CD14-positive monocyte (primary cell): Measurements from ENCODE around the gene LDLRAD4. TPM values are rescaled to one million over a fixed set of nuclear protein-coding genes. Genes with fewer than 3 reads are reported as not detected.

Experiments used
- DNase-seq, 3 donors: peaks; one replicate each; pipeline ENCODE4 v3.0.0-alpha.2; 2011 to 2022
- H2AFZ ChIP-seq: 2 replicates; pipeline ENCODE4 v1.6.0; 2012; ENCODE audit warnings: mild to moderate bottlenecking, low read depth, low read length, inconsistent platforms; ENCODE audit not compliant: insufficient read depth, poor library complexity, severe bottlenecking
- H3K27ac ChIP-seq, 2 donors: 1 replicate in 1 of 2; 2 replicates in 1 of 2; pipeline ENCODE4 v1.5.1; 2012 to 2013; ENCODE audit warnings: low read length in 2 of 2, control low read depth in 1 of 2, inconsistent platforms in 1 of 2, low read depth in 1 of 2, mild to moderate bottlenecking in 1 of 2
- H3K27me3 ChIP-seq, 2 donors: one replicate each; pipeline versions ENCODE4 v1.6.0 to v1.6.1; 2011 to 2013; ENCODE audit warnings: low read length in 2 of 2; ENCODE audit not compliant: control insufficient read depth in 2 of 2, insufficient read depth in 2 of 2
- H3K36me3 ChIP-seq, 2 donors: replicated peaks in 1 of 2; 1 replicate in 1 of 2; 2 replicates in 1 of 2; pipeline versions ENCODE4 v1.5.1 to v1.6.1; 2012 to 2013; ENCODE audit warnings: low read length in 2 of 2, control low read depth in 1 of 2, inconsistent platforms in 1 of 2, mild to moderate bottlenecking in 1 of 2; ENCODE audit not compliant: insufficient read depth in 2 of 2, control insufficient read depth in 1 of 2
- H3K4me1 ChIP-seq, 2 donors: 1 replicate in 1 of 2; 2 replicates in 1 of 2; pipeline versions ENCODE4 v1.5.1 to v1.6.1; 2012 to 2013; ENCODE audit warnings: low read length in 2 of 2, control low read depth in 1 of 2, inconsistent platforms in 1 of 2, mild to moderate bottlenecking in 1 of 2, moderate library complexity in 1 of 2; ENCODE audit not compliant: insufficient read depth in 2 of 2, control insufficient read depth in 1 of 2
- H3K4me2 ChIP-seq: replicated peaks from 2 replicates; pipeline ENCODE3; 2012; ENCODE audit warnings: low read length, moderate library complexity, mild to moderate bottlenecking; ENCODE audit not compliant: poor library complexity, severe bottlenecking; ENCODE audit errors: extremely low read depth
- H3K4me3 ChIP-seq, 3 experiments: fragments of 200-600 bp in 1 of 3; sonication (generic) in 1 of 3; replicated peaks in 1 of 3; 1 replicate in 2 of 3; 2 replicates in 1 of 3; pipeline ENCODE4 v1.5.1; 2011 to 2013; ENCODE audit warnings: low read length in 3 of 3, mild to moderate bottlenecking in 3 of 3, control low read depth in 2 of 3, low read depth in 2 of 3, inconsistent platforms in 1 of 3, moderate library complexity in 1 of 3
- H3K79me2 ChIP-seq: 2 replicates; pipeline ENCODE4 v1.6.0; 2012; ENCODE audit warnings: mild to moderate bottlenecking, control low read depth, inconsistent platforms, low read length, moderate library complexity; ENCODE audit not compliant: insufficient read depth
- H3K9ac ChIP-seq: 2 replicates; pipeline ENCODE4 v1.6.0; 2017; ENCODE audit warnings: low read length, mild to moderate bottlenecking; ENCODE audit not compliant: insufficient read depth, poor library complexity, severe bottlenecking
- H3K9me3 ChIP-seq, 2 donors: replicated peaks in 1 of 2; 1 replicate in 1 of 2; 2 replicates in 1 of 2; pipeline versions ENCODE4 v1.5.1 to v1.6.1; 2012 to 2013; ENCODE audit warnings: low read length in 2 of 2, control low read depth in 1 of 2; ENCODE audit not compliant: control insufficient read depth in 1 of 2, insufficient read depth in 1 of 2
- H4K20me1 ChIP-seq: 2 replicates; pipeline ENCODE4 v1.6.0; 2012; ENCODE audit warnings: mild to moderate bottlenecking, low read length, control low read depth, moderate library complexity; ENCODE audit not compliant: insufficient read depth
- H3K27ac Mint-ChIP-seq, 7 donors: one replicate each; pipeline ENCODE4 v1.8.0; 2020; ENCODE audit warnings: mild to moderate bottlenecking in 7 of 7, mixed read lengths in 7 of 7, moderate library complexity in 6 of 7, inconsistent platforms in 2 of 7
- H3K27me3 Mint-ChIP-seq, 3 donors: one replicate each; pipeline ENCODE4 v1.8.0; 2021 to 2022; ENCODE audit warnings: low read depth in 3 of 3, mild to moderate bottlenecking in 3 of 3, mixed read lengths in 3 of 3, moderate library complexity in 3 of 3, inconsistent platforms in 1 of 3
- H3K36me3 Mint-ChIP-seq, 2 donors: one replicate each; pipeline ENCODE4 v1.8.0; 2020; ENCODE audit warnings: mixed read lengths in 2 of 2, inconsistent platforms in 1 of 2, mild to moderate bottlenecking in 1 of 2
- H3K4me1 Mint-ChIP-seq: one replicate; pipeline ENCODE4 v1.8.0; 2020; ENCODE audit warnings: mild to moderate bottlenecking, mixed read lengths
- H3K4me3 Mint-ChIP-seq, 2 donors: one replicate each; pipeline ENCODE4 v1.8.0; 2020; ENCODE audit warnings: mild to moderate bottlenecking in 2 of 2, mixed read lengths in 2 of 2, moderate library complexity in 1 of 2
- H3K9me3 Mint-ChIP-seq, 7 donors: one replicate each; pipeline ENCODE4 v1.8.0; 2020 to 2022; ENCODE audit warnings: mixed read lengths in 7 of 7, mild to moderate bottlenecking in 6 of 7, moderate library complexity in 6 of 7, inconsistent platforms in 2 of 7
- WGBS: methylation state at CpG from one replicate; pipeline ENCODE4 v1.1.5; 2013; ENCODE audit warnings: missing lambda C conversion rate; ENCODE audit not compliant: insufficient coverage; 5-methylcytosine and 5-hydroxymethylcytosine counted together
- intact Hi-C, 2 donors: fragments of 100-400 bp; cut with micrococcal nuclease; formaldehyde crosslinking; loops; one replicate each; pipeline versions ENCODE4 v1.15.0 to v1.15.1; 2023
- polyA plus RNA-seq, 3 donors: library from polyadenylated mRNA; depleted of rRNA in 1 of 3; unstranded in 2 of 3; stranded (reverse) in 1 of 3; fragments of 300-500 nt in 2 of 3; fragments of >200 nt in 1 of 3; fragmentation: Illumina TruSeq in 2 of 3; gene quantifications; 1 replicate in 2 of 3; 2 replicates in 1 of 3; pipeline ENCODE4 v1.2.3, GENCODE V29; 2012 to 2021
- TF ChIP-seq, protein P1 (sequence below): fragments of 200-600 bp; IDR thresholded peaks from one replicate; pipeline ENCODE4 v1.8.0; 2022; ENCODE audit warnings: antibody characterized with exemption, mild to moderate bottlenecking

The LDLRAD4 gene
- polyA plus RNA-seq, 3 donors: 13.5 to 15.4 (median 13.8) TPM

GRCh38 chr18:13625355-13625754, 406.8 kb downstream of the LDLRAD4 start:
- Histone ChIP-seq H3K4me3 (no peak overlapping the region), H3K27ac (no peak overlapping the region), H3K79me2 (no peaks in the 10 kb centered on the region), H3K36me3 (no peaks in the 10 kb centered on the region), H3K4me2 (no peak overlapping the region), H4K20me1 (no peaks in the 10 kb centered on the region), H3K27me3 (no peaks in the 10 kb centered on the region), H3K4me1 (peaks cover 17 to 23% of the 10 kb centered on the region in 2 donors), H3K9me3 (no peaks in the 10 kb centered on the region), H2AFZ (no peak overlapping the region), H3K9ac (no peak overlapping the region)
- intact Hi-C loops: loop anchor here in 1 of 2 donors (2.0 to 10.0 kb wide), 3 partner anchors 67 to 411 kb away; partner anchors contain the start of gene LDLRAD4
- Mint-ChIP-seq H3K4me1 (peaks cover 20% of the 10 kb centered on the region), H3K4me3 (no peak overlapping the region), H3K27me3 (peaks cover 0 to 4% (median 2%) of the 10 kb centered on the region in 3 donors), H3K36me3 (peaks cover 20 to 31% of the 10 kb centered on the region in 2 donors), H3K9me3 (no peaks in the 10 kb centered on the region), H3K27ac (no peak overlapping the region)
- TF ChIP-seq, protein P1, sequence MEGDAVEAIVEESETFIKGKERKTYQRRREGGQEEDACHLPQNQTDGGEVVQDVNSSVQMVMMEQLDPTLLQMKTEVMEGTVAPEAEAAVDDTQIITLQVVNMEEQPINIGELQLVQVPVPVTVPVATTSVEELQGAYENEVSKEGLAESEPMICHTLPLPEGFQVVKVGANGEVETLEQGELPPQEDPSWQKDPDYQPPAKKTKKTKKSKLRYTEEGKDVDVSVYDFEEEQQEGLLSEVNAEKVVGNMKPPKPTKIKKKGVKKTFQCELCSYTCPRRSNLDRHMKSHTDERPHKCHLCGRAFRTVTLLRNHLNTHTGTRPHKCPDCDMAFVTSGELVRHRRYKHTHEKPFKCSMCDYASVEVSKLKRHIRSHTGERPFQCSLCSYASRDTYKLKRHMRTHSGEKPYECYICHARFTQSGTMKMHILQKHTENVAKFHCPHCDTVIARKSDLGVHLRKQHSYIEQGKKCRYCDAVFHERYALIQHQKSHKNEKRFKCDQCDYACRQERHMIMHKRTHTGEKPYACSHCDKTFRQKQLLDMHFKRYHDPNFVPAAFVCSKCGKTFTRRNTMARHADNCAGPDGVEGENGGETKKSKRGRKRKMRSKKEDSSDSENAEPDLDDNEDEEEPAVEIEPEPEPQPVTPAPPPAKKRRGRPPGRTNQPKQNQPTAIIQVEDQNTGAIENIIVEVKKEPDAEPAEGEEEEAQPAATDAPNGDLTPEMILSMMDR: no peak
- WGBS: 95% methylated on average over 6 of the region's 10 CpGs
- DNase-seq: no peak

GRCh38 chr18:13625843-13626543, 407.4 kb downstream of the LDLRAD4 start:
- WGBS: 100% methylated on average over 3 of the region's 8 CpGs
- peaks cover 22 to 30% of the 10 kb centered on the region in 2 donors for H3K36me3 Mint-ChIP-seq
- no peak overlapping the region for H3K4me3 ChIP-seq
- TF ChIP-seq, protein P1: no peak
- H4K20me1 ChIP-seq: no peaks in the 10 kb centered on the region
- H3K9me3 Mint-ChIP-seq: no peaks in the 10 kb centered on the region
- no peak overlapping the region for H3K27ac ChIP-seq
- H3K4me2 ChIP-seq: no peak overlapping the region
- no peak for DNase-seq
- H3K4me1 Mint-ChIP-seq: peaks cover 20% of the 10 kb centered on the region
- H2AFZ ChIP-seq: no peak overlapping the region
- no peaks in the 10 kb centered on the region for H3K36me3 ChIP-seq
- peaks cover 0 to 4% (median 3%) of the 10 kb centered on the region in 3 donors for H3K27me3 Mint-ChIP-seq
- no peaks in the 10 kb centered on the region for H3K79me2 ChIP-seq
- H3K9me3 ChIP-seq: no peaks in the 10 kb centered on the region
- peaks cover 17 to 23% of the 10 kb centered on the region in 2 donors for H3K4me1 ChIP-seq
- H3K27me3 ChIP-seq: no peaks in the 10 kb centered on the region
- H3K9ac ChIP-seq: no peak overlapping the region
- intact Hi-C loops: loop anchor here in 1 of 2 donors (2.0 to 10.0 kb wide), 3 partner anchors 67 to 411 kb away; partner anchors contain the start of gene LDLRAD4
- no peak overlapping the region for H3K4me3 Mint-ChIP-seq
- H3K27ac Mint-ChIP-seq: peak overlapping the region in 1 of 7 donors; percentile 26
